ENCODE data around the gene TCERG1L. TPM values are rescaled to one million over a fixed set of nuclear protein-coding genes. Genes with fewer than 3 reads are reported as not detected.

The TCERG1L gene
- total RNA-seq, 6 experiments from 2014 or later: not detected

GRCh38 chr10:131218811-131219583 lies 92.5 kb downstream of the TCERG1L start:
- WGBS (ENCODE audit: insufficient coverage, low coverage, low lambda C conversion rate, missing lambda C conversion rate): 69% methylated on average over 9 of the region's 17 CpGs
- ATAC-seq: peak in 1 of 4 donors; percentile 9
- intact Hi-C loops (cut with DNase I): no loop called here
- Histone ChIP-seq H3K36me3 (no peaks in the 10 kb centered on the region), H3K4me1 (no peaks in the 10 kb centered on the region), H3K9me3 (no peaks in the 10 kb centered on the region), H3K27ac (no peak overlapping the region), H3K27me3 (no peaks in the 10 kb centered on the region), H3K4me3 (no peak overlapping the region)
- DNase-seq: no peak
- TF ChIP-seq CTCF (IDR thresholded peaks at IDR 0.05) (no peak), POLR2A (IDR thresholded peaks at IDR 0.05) (no peak)

- DNase-seq: peak in 1 of 3 donors; percentile 25
- H3K27me3 ChIP-seq: no peaks in the 10 kb centered on the region
- TF ChIP-seq POLR2A (IDR thresholded peaks at IDR 0.05) (no peak), CTCF (IDR thresholded peaks at IDR 0.05) (no peak)
- H3K4me3 ChIP-seq: no peak overlapping the region
- ATAC-seq: no peak
- intact Hi-C loops (cut with DNase I): no loop called here
- no peaks in the 10 kb centered on the region for H3K36me3 ChIP-seq
- H3K27ac ChIP-seq: no peak overlapping the region
- 38% methylated on average over 3 of the region's 9 CpGs for WGBS (ENCODE audit: insufficient coverage, low coverage, low lambda C conversion rate, missing lambda C conversion rate)
- no peaks in the 10 kb centered on the region for H3K4me1 ChIP-seq
- H3K9me3 ChIP-seq: no peaks in the 10 kb centered on the region
These were observed 94.8 kb downstream of the TCERG1L start for GRCh38 chr10:131216681-131217230.

- no peak for DNase-seq
- TF ChIP-seq POLR2A (IDR thresholded peaks at IDR 0.05) (no peak), CTCF (IDR thresholded peaks at IDR 0.05) (no peak)
- H3K4me1 ChIP-seq: no peaks in the 10 kb centered on the region
- no peaks in the 10 kb centered on the region for H3K9me3 ChIP-seq
- H3K4me3 ChIP-seq: no peak overlapping the region
- 52% methylated on average over 3 of the region's 6 CpGs for WGBS (ENCODE audit: insufficient coverage, low coverage, low lambda C conversion rate, missing lambda C conversion rate)
- H3K36me3 ChIP-seq: no peaks in the 10 kb centered on the region
- no peak for ATAC-seq
- intact Hi-C loops (cut with DNase I): no loop called here
- no peaks in the 10 kb centered on the region for H3K27me3 ChIP-seq
- no peak overlapping the region for H3K27ac ChIP-seq
These were observed 95.7 kb downstream of the TCERG1L start for GRCh38 chr10:131215776-131216175.

GRCh38 chr10:131214521-131215244 lies 96.8 kb downstream of the TCERG1L start:
- WGBS (ENCODE audit: insufficient coverage, low coverage, low lambda C conversion rate, missing lambda C conversion rate): 54% methylated on average over 8 of the region's 17 CpGs
- no peak overlapping the region for H3K27ac ChIP-seq
- TF ChIP-seq CTCF (IDR thresholded peaks at IDR 0.05): no peak
- no peak for TF ChIP-seq POLR2A (IDR thresholded peaks at IDR 0.05)
- intact Hi-C loops (cut with DNase I): no loop called here
- ATAC-seq (no peak), DNase-seq (peak in 1 of 3 donors; percentile 16)
- H3K9me3 ChIP-seq: no peaks in the 10 kb centered on the region
- no peaks in the 10 kb centered on the region for H3K36me3 ChIP-seq
- H3K27me3 ChIP-seq: no peaks in the 10 kb centered on the region
- H3K4me1 ChIP-seq: no peaks in the 10 kb centered on the region
- H3K4me3 ChIP-seq: no peak overlapping the region
